DOHH2 (cell line): ENCODE results near the gene CNTNAP5.

Source experiments
- H3F3A ChIP-seq: fragments of 200-600 bp; sonication (generic), shearing (Covaris generic); 2 replicates; pipeline ENCODE4 v1.6.0; 2016; ENCODE audit warnings: antibody characterized with exemption, mild to moderate bottlenecking; ENCODE audit not compliant: control insufficient read depth, insufficient read depth
- H3K27ac ChIP-seq: fragments of 200-600 bp; sonication (generic); 2 replicates; pipeline ENCODE4 v1.5.1; 2014; ENCODE audit warnings: low read depth, mild to moderate bottlenecking, low read length, moderate library complexity
- H3K27me3 ChIP-seq: fragments of 200-600 bp; sonication (generic); 2 replicates; pipeline ENCODE4 v1.6.1; 2014; ENCODE audit warnings: mild to moderate bottlenecking, low read length, mixed read lengths; ENCODE audit not compliant: control insufficient read depth
- H3K36me3 ChIP-seq: fragments of 200-600 bp; sonication (generic); 2 replicates; pipeline ENCODE4 v1.6.1; 2014; ENCODE audit warnings: mild to moderate bottlenecking, low read length, moderate library complexity, mixed read lengths; ENCODE audit not compliant: control insufficient read depth
- H3K4me1 ChIP-seq: fragments of 200-600 bp; sonication (generic); 2 replicates; pipeline ENCODE4 v1.6.1; 2014; ENCODE audit warnings: mild to moderate bottlenecking, low read length, mixed read lengths; ENCODE audit not compliant: control insufficient read depth
- H3K4me2 ChIP-seq: fragments of 200-600 bp; sonication (generic); 2 replicates; pipeline ENCODE4 v1.6.0; 2014; ENCODE audit warnings: mild to moderate bottlenecking, low read length, moderate library complexity
- H3K4me3 ChIP-seq: fragments of 200-600 bp; sonication (generic); 2 replicates; pipeline ENCODE4 v1.5.1; 2014; ENCODE audit warnings: mild to moderate bottlenecking, low read length, mixed read lengths
- H3K79me2 ChIP-seq: fragments of 200-600 bp; sonication (generic); 2 replicates; pipeline ENCODE4 v1.6.1; 2014; ENCODE audit warnings: mild to moderate bottlenecking, low read length, mixed read lengths; ENCODE audit not compliant: control insufficient read depth
- H3K9me2 ChIP-seq: fragments of 200-600 bp; sonication (generic); replicated peaks from 2 replicates; pipeline ENCODE4 v1.6.1; 2014; ENCODE audit warnings: mild to moderate bottlenecking, low read length, mixed read lengths; ENCODE audit not compliant: control insufficient read depth
- H3K9me3 ChIP-seq: fragments of 200-600 bp; sonication (generic); 2 replicates; pipeline ENCODE4 v1.6.1; 2014; ENCODE audit warnings: antibody characterized with exemption, low read length, mixed read lengths; ENCODE audit not compliant: control insufficient read depth, insufficient read depth
- H4K20me1 ChIP-seq: fragments of 200-600 bp; sonication (generic); 2 replicates; pipeline ENCODE4 v1.6.0; 2014; ENCODE audit warnings: low read depth, mild to moderate bottlenecking, antibody characterized with exemption, low read length, moderate library complexity; ENCODE audit not compliant: control insufficient read depth, insufficient read depth
- CTCF ChIP-seq: fragments of 200-600 bp; sonication (generic); IDR thresholded peaks from one replicate; pipeline ENCODE4 v1.5.1; 2014; ENCODE audit warnings: antibody characterized with exemption, mild to moderate bottlenecking, low read depth, low read length; ENCODE audit not compliant: poor library complexity, severe bottlenecking
- EZH2phosphoT487 ChIP-seq: fragments of 200-600 bp; sonication (generic); IDR thresholded peaks from 2 replicates; pipeline ENCODE4 v1.6.1; 2017; ENCODE audit warnings: borderline replicate concordance, mild to moderate bottlenecking, antibody characterized with exemption, low read length, moderate library complexity, mixed read lengths

The CNTNAP5 gene

GRCh38 chr2:124658373-124658772 lies 633.3 kb downstream of the CNTNAP5 start:
- no peaks in the 10 kb centered on the region for H3K36me3 ChIP-seq
- no peaks in the 10 kb centered on the region for H3K27me3 ChIP-seq
- no peaks in the 10 kb centered on the region for H4K20me1 ChIP-seq
- no peak for TF ChIP-seq EZH2phosphoT487
- TF ChIP-seq CTCF, result no peak
- H3K4me3 ChIP-seq, result no peak overlapping the region
- no peaks in the 10 kb centered on the region for H3K9me2 ChIP-seq
- no peak overlapping the region for H3K27ac ChIP-seq
- H3K4me1 ChIP-seq, result no peaks in the 10 kb centered on the region
- no peak overlapping the region for H3K4me2 ChIP-seq
- H3K9me3 ChIP-seq, result no peaks in the 10 kb centered on the region
- H3K79me2 ChIP-seq, result no peaks in the 10 kb centered on the region
- no peaks in the 10 kb centered on the region for H3F3A ChIP-seq

GRCh38 chr2:124661558-124661957 lies 636.5 kb downstream of the CNTNAP5 start:
- H3K79me2 ChIP-seq, result no peaks in the 10 kb centered on the region
- no peak overlapping the region for H3K4me2 ChIP-seq
- no peaks in the 10 kb centered on the region for H3F3A ChIP-seq
- H3K9me3 ChIP-seq, result no peaks in the 10 kb centered on the region
- no peak overlapping the region for H3K4me3 ChIP-seq
- no peak for TF ChIP-seq EZH2phosphoT487
- no peak for TF ChIP-seq CTCF
- no peaks in the 10 kb centered on the region for H3K36me3 ChIP-seq
- no peaks in the 10 kb centered on the region for H3K4me1 ChIP-seq
- H3K27ac ChIP-seq, result no peak overlapping the region
- H3K9me2 ChIP-seq, result no peaks in the 10 kb centered on the region
- no peaks in the 10 kb centered on the region for H3K27me3 ChIP-seq
- H4K20me1 ChIP-seq, result no peaks in the 10 kb centered on the region

- Histone ChIP-seq H3K4me2 (no peak overlapping the region), H3K36me3 (no peaks in the 10 kb centered on the region), H3F3A (no peaks in the 10 kb centered on the region), H3K79me2 (no peaks in the 10 kb centered on the region), H4K20me1 (no peaks in the 10 kb centered on the region), H3K4me3 (no peak overlapping the region), H3K4me1 (no peaks in the 10 kb centered on the region), H3K27ac (no peak overlapping the region), H3K9me2 (no peaks in the 10 kb centered on the region), H3K27me3 (no peaks in the 10 kb centered on the region), H3K9me3 (no peaks in the 10 kb centered on the region)
- TF ChIP-seq CTCF (no peak), EZH2phosphoT487 (no peak)
Observed at GRCh38 chr2:124662946-124663644, 638.0 kb downstream of the CNTNAP5 start.
